HG03175 (cell line): Measurements from ENCODE around the gene DOLK.

Experiments used
- ATAC-seq: cut with Tn5 transposase; IDR thresholded peaks from one replicate; pipeline ENCODE4 v1.9.1; 2021; ENCODE audit warnings: mild to moderate bottlenecking, moderate library complexity; ENCODE audit not compliant: unreplicated experiment

Gene DOLK

GRCh38 chr9:128909859-128910258, 37.5 kb downstream of the DOLK start:
- ATAC-seq, result no peak

GRCh38 chr9:128908372-128908771, 39.0 kb downstream of the DOLK start:
- ATAC-seq, result no peak

GRCh38 chr9:128906741-128907140, 40.7 kb downstream of the DOLK start:
- no peak for ATAC-seq

- ATAC-seq, result no peak
Measured at GRCh38 chr9:128905964-128906363, 41.4 kb downstream of the DOLK start.

- ATAC-seq, result no peak
Measured at GRCh38 chr9:128903871-128904620, 43.4 kb downstream of the DOLK start.

GRCh38 chr9:128903079-128903461, 44.3 kb downstream of the DOLK start:
- ATAC-seq, result no peak

- peak; percentile 83 for ATAC-seq
Measured at GRCh38 chr9:128902351-128903078, 44.9 kb downstream of the DOLK start.

GRCh38 chr9:128901822-128902221, 45.6 kb downstream of the DOLK start:
- ATAC-seq, result peak; percentile 26

- no peak for ATAC-seq
Measured at GRCh38 chr9:128901379-128901778, 46.0 kb downstream of the DOLK start.

GRCh38 chr9:128899566-128900322, 47.7 kb downstream of the DOLK start:
- ATAC-seq, result no peak

- ATAC-seq, result no peak
Measured at GRCh38 chr9:128898845-128899565, 48.4 kb downstream of the DOLK start.

GRCh38 chr9:128898382-128898781, 49.0 kb downstream of the DOLK start:
- no peak for ATAC-seq

- no peak for ATAC-seq
Measured at GRCh38 chr9:128895556-128895955, 51.8 kb downstream of the DOLK start.
